Osteoblast (primary cell): ENCODE results near the gene KIF16B. TPM values are rescaled to one million over a fixed set of nuclear protein-coding genes. Genes with fewer than 3 reads are reported as not detected.

ENCODE experiments used
- DNase-seq: peaks from one replicate; pipeline ENCODE4 v3.0.0; 2011; ENCODE audit warnings: low spot score, mixed read lengths; ENCODE audit not compliant: insufficient read length; ENCODE audit errors: missing footprints
- H2AFZ ChIP-seq: 2 replicates; pipeline ENCODE4 v1.6.0; 2011; ENCODE audit warnings: mild to moderate bottlenecking, low read length
- H3K27ac ChIP-seq: 2 replicates; pipeline ENCODE4 v1.5.1; 2011; ENCODE audit warnings: mild to moderate bottlenecking, low read depth, low read length, moderate library complexity
- H3K27me3 ChIP-seq: 2 replicates; pipeline ENCODE4 v1.6.0; 2012; ENCODE audit warnings: mild to moderate bottlenecking, control low read depth, inconsistent platforms, low read length, moderate library complexity; ENCODE audit not compliant: insufficient read depth
- H3K36me3 ChIP-seq: 2 replicates; pipeline ENCODE4 v1.5.1; 2011; ENCODE audit warnings: mild to moderate bottlenecking, low read length, control low read depth, moderate library complexity; ENCODE audit not compliant: insufficient read depth
- H3K4me1 ChIP-seq: 2 replicates; pipeline ENCODE4 v1.5.1; 2011; ENCODE audit warnings: mild to moderate bottlenecking, low read length, control low read depth, moderate library complexity; ENCODE audit not compliant: insufficient read depth
- H3K4me2 ChIP-seq: 2 replicates; pipeline ENCODE4 v1.6.0; 2011; ENCODE audit warnings: mild to moderate bottlenecking, low read length; ENCODE audit not compliant: insufficient read depth
- H3K4me3 ChIP-seq: fragments of 200-600 bp; sonication (generic); 3 replicates; pipeline ENCODE4 v1.5.1; 2012; ENCODE audit warnings: mild to moderate bottlenecking, low read length, inconsistent platforms; ENCODE audit not compliant: insufficient read depth
- H3K79me2 ChIP-seq: 2 replicates; pipeline ENCODE4 v1.6.0; 2012; ENCODE audit warnings: mild to moderate bottlenecking, low read length, control low read depth, inconsistent platforms; ENCODE audit not compliant: insufficient read depth
- H3K9me3 ChIP-seq: 2 replicates; pipeline ENCODE4 v1.5.1; 2011; ENCODE audit warnings: low read depth, low read length, control low read depth
- H4K20me1 ChIP-seq: 2 replicates; pipeline ENCODE4 v1.6.0; 2012; ENCODE audit warnings: mild to moderate bottlenecking, low read length, control low read depth; ENCODE audit not compliant: insufficient read depth
- CTCF ChIP-seq: IDR thresholded peaks from 2 replicates; pipeline ENCODE4 v1.5.1; 2011; ENCODE audit warnings: mild to moderate bottlenecking, low read depth, low read length, moderate library complexity; ENCODE audit errors: extremely low read depth
- total RNA-seq: library from RNA; depleted of rRNA; stranded (reverse); fragments of >200 nt; gene quantifications from 2 replicates; pipeline ENCODE4 v1.2.3, GENCODE V29; 2012

KIF16B gene
- total RNA-seq, 1 donor = 9.0 TPM

DNA sequence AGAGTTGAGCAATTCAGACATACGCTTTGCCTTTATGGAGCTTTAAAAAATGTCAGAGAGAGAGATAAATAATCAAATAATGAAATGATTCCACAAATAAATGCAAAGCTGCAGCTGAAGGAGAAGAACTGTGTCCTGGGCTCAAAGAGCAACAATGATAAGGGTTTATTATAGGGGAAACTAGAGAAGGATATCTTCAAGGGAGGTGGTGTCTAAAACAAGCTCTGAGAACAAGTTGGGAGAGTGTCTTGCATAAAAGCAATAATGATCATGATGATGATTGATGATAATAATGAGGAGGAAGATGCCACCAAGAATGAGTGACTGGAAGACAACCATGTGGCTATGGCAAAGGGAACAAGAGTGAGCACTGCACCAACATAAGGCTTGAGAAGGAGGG is 164.3 kb downstream of the KIF16B start:
- Histone ChIP-seq H4K20me1 (no peaks in the 10 kb centered on the region), H3K79me2 (no peaks in the 10 kb centered on the region), H3K4me1 (no peaks in the 10 kb centered on the region), H3K27me3 (no peaks in the 10 kb centered on the region), H3K9me3 (no peaks in the 10 kb centered on the region), H3K27ac (no peak overlapping the region), H3K4me3 (no peak overlapping the region), H2AFZ (no peak overlapping the region), H3K36me3 (peaks cover 5% of the 10 kb centered on the region), H3K4me2 (no peak overlapping the region)
- DNase-seq = no peak
- no peak for TF ChIP-seq CTCF

DNA sequence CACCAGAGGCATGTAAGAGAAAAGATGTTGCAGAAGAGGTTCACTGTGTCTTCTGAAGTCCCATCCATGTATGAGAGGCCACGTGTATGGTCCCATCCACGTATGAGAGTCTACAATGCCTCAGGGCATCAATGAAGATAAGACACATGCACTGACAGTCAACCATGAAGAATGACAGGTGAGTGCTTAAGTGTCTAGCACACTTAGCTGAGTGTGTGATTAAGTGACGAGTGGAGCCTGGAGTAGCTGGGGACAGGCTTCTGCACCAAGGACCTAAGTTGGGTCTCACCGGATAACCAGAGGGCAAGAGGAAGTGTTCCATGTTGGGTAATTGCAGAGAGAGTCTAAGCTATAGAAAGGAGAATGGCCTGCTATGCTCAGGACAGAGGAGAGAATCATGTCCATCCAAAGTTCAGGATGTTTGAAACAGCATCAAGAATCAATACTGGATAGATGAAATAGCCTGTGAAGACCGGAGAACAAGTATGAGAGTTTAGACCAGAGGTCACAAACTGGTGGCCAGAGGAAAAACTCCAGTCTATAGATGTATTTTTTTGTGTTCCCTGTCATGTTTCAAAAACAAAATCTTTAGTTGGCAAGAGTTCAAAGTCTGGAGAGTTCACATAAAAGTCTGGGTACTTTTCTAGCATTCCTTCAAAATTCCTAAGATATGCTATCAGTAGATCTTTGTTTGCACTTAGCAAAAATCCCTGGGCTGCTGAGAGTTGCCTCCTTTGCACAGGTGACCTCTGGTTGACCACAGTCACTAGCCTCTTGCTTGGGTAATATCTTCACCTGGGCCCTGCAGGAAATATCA is 165.8 kb downstream of the KIF16B start:
- Histone ChIP-seq H2AFZ (no peak overlapping the region), H3K4me2 (no peak overlapping the region), H3K4me3 (no peak overlapping the region), H3K4me1 (no peaks in the 10 kb centered on the region), H3K9me3 (no peaks in the 10 kb centered on the region), H3K27ac (no peak overlapping the region), H3K27me3 (no peaks in the 10 kb centered on the region), H3K36me3 (peaks cover 5% of the 10 kb centered on the region), H3K79me2 (no peaks in the 10 kb centered on the region), H4K20me1 (no peaks in the 10 kb centered on the region)
- no peak for TF ChIP-seq CTCF
- no peak for DNase-seq

- H3K27ac ChIP-seq = no peak overlapping the region
- H3K79me2 ChIP-seq = no peaks in the 10 kb centered on the region
- no peak for DNase-seq
- no peak overlapping the region for H2AFZ ChIP-seq
- H4K20me1 ChIP-seq = no peaks in the 10 kb centered on the region
- H3K4me1 ChIP-seq = no peaks in the 10 kb centered on the region
- peaks cover 5% of the 10 kb centered on the region for H3K36me3 ChIP-seq
- H3K9me3 ChIP-seq = no peaks in the 10 kb centered on the region
- TF ChIP-seq CTCF = no peak
- no peak overlapping the region for H3K4me2 ChIP-seq
- H3K4me3 ChIP-seq = no peak overlapping the region
- H3K27me3 ChIP-seq = no peaks in the 10 kb centered on the region
Observed at GRCh38 chr20:16405254-16405653, 168.0 kb downstream of the KIF16B start.

DNA sequence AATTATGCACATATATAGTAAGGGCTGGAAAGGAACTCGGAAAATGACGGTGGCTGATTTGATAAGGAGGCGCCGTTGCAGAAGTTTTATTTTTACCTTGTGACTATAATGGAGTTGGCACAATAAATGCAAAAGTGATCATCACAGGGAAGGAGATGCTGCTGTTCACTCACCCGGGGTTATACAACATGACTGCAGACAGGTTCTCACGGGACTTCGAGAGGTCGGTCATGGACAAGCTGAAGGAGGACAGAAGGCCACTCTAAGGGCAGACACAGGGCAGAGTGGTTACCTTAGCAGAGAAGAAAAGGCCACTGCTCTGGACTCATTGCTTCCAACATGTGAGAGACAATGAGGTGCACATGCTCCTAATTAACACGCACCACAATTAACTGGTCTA is 168.6 kb downstream of the KIF16B start:
- Histone ChIP-seq H3K4me3 (no peak overlapping the region), H4K20me1 (no peaks in the 10 kb centered on the region), H2AFZ (no peak overlapping the region), H3K27ac (no peak overlapping the region), H3K4me1 (no peaks in the 10 kb centered on the region), H3K9me3 (no peaks in the 10 kb centered on the region), H3K79me2 (no peaks in the 10 kb centered on the region), H3K4me2 (no peak overlapping the region), H3K36me3 (peaks cover 5% of the 10 kb centered on the region), H3K27me3 (no peaks in the 10 kb centered on the region)
- DNase-seq = no peak
- TF ChIP-seq CTCF = no peak
